A549 (cell line): ENCODE results near the gene ABCA7.
"Not testable (repeated sequence)": the region's sequence is repeated elsewhere in the genome, so short reads cannot be mapped to it uniquely, and the experiment has no call there.

Experiments used
- RCOR1 ChIP-seq: fragments of 150-350 bp; IDR thresholded peaks from 2 replicates; pipeline ENCODE4 v1.6.1; 2014; ENCODE audit warnings: antibody characterized with exemption, low read length, low read depth
- ZC3H11A ChIP-seq: fragments of 450-650 bp; IDR thresholded peaks from 2 replicates; pipeline ENCODE4 v1.6.1; 2014; ENCODE audit warnings: antibody characterized with exemption, mild to moderate bottlenecking

GRCh38 chr19:1025080-1025479, 14.8 kb upstream of the ABCA7 start:
- TF ChIP-seq ZC3H11A, RCOR1: not testable (repeated sequence)
